HEK293 (cell line): ENCODE data around the gene SH2B2.

Source experiments
- CTCF ChIA-PET: fragments of 350-600 bp; formaldehyde crosslinking; extraction: SDS; loops from one replicate; lab custom pipeline; 2021; ENCODE audit warnings: antibody characterized with exemption; lab: Yijun Ruan, JAX
- POLR2A ChIA-PET: fragments of 300-600 bp; formaldehyde crosslinking; extraction: SDS; loops from one replicate; lab custom pipeline; 2020; ENCODE audit warnings: antibody characterized with exemption, inconsistent platforms; lab: Yijun Ruan, JAX
- H3K27ac ChIP-seq: fragments of 200-500 bp; sonication (Bioruptor generic); 2 replicates; pipeline ENCODE4 v1.5.1; 2014; ENCODE audit warnings: low read depth, low read length, control low read depth, inconsistent platforms; ENCODE audit errors: extremely low read depth
- H3K36me3 ChIP-seq, 2 experiments: fragments of 200-500 bp in 1 of 2; sonication (Bioruptor generic) in 1 of 2; 1 replicate in 1 of 2; 2 replicates in 1 of 2; pipeline ENCODE4 v1.5.1; 2014 to 2017; ENCODE audit warnings: inconsistent platforms in 2 of 2, low read length in 2 of 2; ENCODE audit not compliant: control insufficient read depth in 2 of 2, insufficient read depth in 1 of 2
- H3K4me1 ChIP-seq: fragments of 200-500 bp; sonication (Bioruptor generic); 2 replicates; pipeline ENCODE4 v1.5.1; 2014; ENCODE audit warnings: mild to moderate bottlenecking, low read length, inconsistent platforms; ENCODE audit not compliant: control insufficient read depth, insufficient read depth
- H3K4me3 ChIP-seq: 2 replicates; pipeline ENCODE4 v1.5.1; 2011; ENCODE audit warnings: low read depth, mild to moderate bottlenecking, control low read depth, low read length, moderate library complexity
- H3K9me3 ChIP-seq: fragments of 200-500 bp; sonication (Bioruptor generic); 2 replicates; pipeline ENCODE4 v1.5.1; 2014; ENCODE audit warnings: low read depth, low read length, inconsistent platforms; ENCODE audit not compliant: control insufficient read depth, insufficient read depth
- CTCF ChIP-seq: fragments of 450-650 bp; formaldehyde crosslinking; IDR thresholded peaks from 2 replicates; pipeline ENCODE4 v1.5.1; 2016; ENCODE audit warnings: missing biosample characterization, missing genetic modification characterization
- HIC1 ChIP-seq: fragments of 450-650 bp; formaldehyde crosslinking; IDR thresholded peaks from 2 replicates; pipeline ENCODE4 v1.5.1; 2016; ENCODE audit warnings: missing biosample characterization, missing genetic modification characterization
- KLF1 ChIP-seq: fragments of 450-650 bp; formaldehyde crosslinking; IDR thresholded peaks from 2 replicates; pipeline ENCODE4 v1.5.1; 2016; ENCODE audit warnings: missing biosample characterization, missing genetic modification characterization
- KLF17 ChIP-seq: fragments of 450-650 bp; formaldehyde crosslinking; IDR thresholded peaks from 2 replicates; pipeline ENCODE4 v1.5.1; 2016; ENCODE audit warnings: missing biosample characterization, missing genetic modification characterization
- PRDM10 ChIP-seq: fragments of 450-650 bp; formaldehyde crosslinking; IDR thresholded peaks from 2 replicates; pipeline ENCODE4 v1.5.1; 2016; ENCODE audit warnings: missing biosample characterization, missing genetic modification characterization
- SP7 ChIP-seq: fragments of 450-650 bp; formaldehyde crosslinking; IDR thresholded peaks from 2 replicates; pipeline ENCODE4 v1.5.1; 2016; ENCODE audit warnings: missing biosample characterization, missing genetic modification characterization
- YY2 ChIP-seq: fragments of 450-650 bp; formaldehyde crosslinking; IDR thresholded peaks from 2 replicates; pipeline ENCODE4 v1.5.1; 2016; ENCODE audit warnings: missing biosample characterization, missing genetic modification characterization
- ZBTB17 ChIP-seq: fragments of 450-650 bp; formaldehyde crosslinking; IDR thresholded peaks from 2 replicates; pipeline ENCODE4 v1.5.1; 2016; ENCODE audit warnings: missing biosample characterization, missing genetic modification characterization
- ZEB2 ChIP-seq: fragments of 450-650 bp; formaldehyde crosslinking; IDR thresholded peaks from 2 replicates; pipeline ENCODE4 v1.5.1; 2016; ENCODE audit warnings: missing biosample characterization, missing genetic modification characterization
- ZFHX2 ChIP-seq: fragments of 450-650 bp; formaldehyde crosslinking; conservative IDR thresholded peaks from 2 replicates; pipeline ENCODE4 v1.5.1; 2016; ENCODE audit warnings: missing biosample characterization, missing genetic modification characterization
- ZNF121 ChIP-seq: fragments of 450-650 bp; formaldehyde crosslinking; IDR thresholded peaks from 2 replicates; pipeline ENCODE4 v1.5.1; 2016; ENCODE audit warnings: missing biosample characterization, missing genetic modification characterization
- ZNF140 ChIP-seq: fragments of 450-650 bp; formaldehyde crosslinking; IDR thresholded peaks from 2 replicates; pipeline ENCODE4 v1.5.1; 2016; ENCODE audit warnings: missing biosample characterization, missing genetic modification characterization
- ZNF155 ChIP-seq: fragments of 450-650 bp; formaldehyde crosslinking; IDR thresholded peaks from 2 replicates; pipeline ENCODE4 v1.5.1; 2016; ENCODE audit warnings: missing biosample characterization, missing genetic modification characterization
- ZNF175 ChIP-seq: fragments of 450-650 bp; formaldehyde crosslinking; IDR thresholded peaks from 2 replicates; pipeline ENCODE4 v1.5.1; 2016; ENCODE audit warnings: missing biosample characterization, missing genetic modification characterization
- ZNF2 ChIP-seq: fragments of 450-650 bp; formaldehyde crosslinking; IDR thresholded peaks from 2 replicates; pipeline ENCODE4 v1.5.1; 2016; ENCODE audit warnings: missing biosample characterization, missing genetic modification characterization
- ZNF239 ChIP-seq: fragments of 450-650 bp; formaldehyde crosslinking; IDR thresholded peaks from 2 replicates; pipeline ENCODE4 v1.5.1; 2016; ENCODE audit warnings: missing biosample characterization, missing genetic modification characterization
- ZNF302 ChIP-seq: fragments of 450-650 bp; formaldehyde crosslinking; IDR thresholded peaks from 2 replicates; pipeline ENCODE4 v1.5.1; 2016; ENCODE audit warnings: missing biosample characterization, missing genetic modification characterization, low read depth
- ZNF335 ChIP-seq: fragments of 450-650 bp; formaldehyde crosslinking; conservative IDR thresholded peaks from 2 replicates; pipeline ENCODE4 v1.5.1; 2016; ENCODE audit warnings: missing biosample characterization, missing genetic modification characterization
- ZNF423 ChIP-seq: fragments of 450-650 bp; formaldehyde crosslinking; IDR thresholded peaks from 2 replicates; pipeline ENCODE4 v1.5.1; 2016; ENCODE audit warnings: missing biosample characterization, missing genetic modification characterization
- ZNF501 ChIP-seq: fragments of 450-650 bp; formaldehyde crosslinking; IDR thresholded peaks from 2 replicates; pipeline ENCODE4 v1.5.1; 2016; ENCODE audit warnings: missing biosample characterization, missing genetic modification characterization
- ZNF580 ChIP-seq: fragments of 450-650 bp; formaldehyde crosslinking; IDR thresholded peaks from 2 replicates; pipeline ENCODE4 v1.5.1; 2016; ENCODE audit warnings: missing biosample characterization, missing genetic modification characterization
- ZNF654 ChIP-seq: fragments of 450-650 bp; formaldehyde crosslinking; IDR thresholded peaks from 2 replicates; pipeline ENCODE4 v1.5.1; 2016; ENCODE audit warnings: low read depth, missing biosample characterization, missing genetic modification characterization
- ZSCAN30 ChIP-seq: fragments of 450-650 bp; IDR thresholded peaks from 2 replicates; pipeline ENCODE4 v1.5.1; 2018; ENCODE audit warnings: missing biosample characterization, mild to moderate bottlenecking, missing genetic modification characterization, moderate library complexity
- ZSCAN5A ChIP-seq: fragments of 450-650 bp; formaldehyde crosslinking; IDR thresholded peaks from 2 replicates; pipeline ENCODE4 v1.5.1; 2016; ENCODE audit warnings: missing biosample characterization, missing genetic modification characterization

Gene SH2B2

GRCh38 chr7:102272075-102272916 lies 14.4 kb upstream of the SH2B2 start:
- Histone ChIP-seq H3K9me3 (no peaks in the 10 kb centered on the region), H3K4me1 (no peaks in the 10 kb centered on the region), H3K36me3 (no peaks in the 10 kb centered on the region), H3K4me3 (no peak overlapping the region), H3K27ac (no peak overlapping the region)
- ChIA-PET CTCF (interaction anchor here (0.6 to 5.5 kb wide), 22 partner anchors 10 to 988 kb away, joined by 3 to 39 read pairs (median 4); no protein-coding TSS in a partner anchor), POLR2A (no interaction called here)
- no peak for TF ChIP-seq ZNF140
- TF ChIP-seq ZNF580 = no peak
- TF ChIP-seq KLF1 = no peak
- peak; percentile 87; the same call in 1 of the 2 replicates for TF ChIP-seq ZSCAN30 (tag by site-specific recombination)
- peak; percentile 81 for TF ChIP-seq ZBTB17 (tag by site-specific recombination)
- peak; percentile 83 for TF ChIP-seq ZNF654 (tag by site-specific recombination)
- TF ChIP-seq KLF17 (tag by site-specific recombination) = peak; percentile 60; the same call in 1 of the 2 replicates
- no peak for TF ChIP-seq ZNF239
- TF ChIP-seq PRDM10 (tag by site-specific recombination) = peak; percentile 88
- peak; percentile 49; the same call in 1 of the 2 replicates for TF ChIP-seq SP7 (tag by site-specific recombination)
- TF ChIP-seq ZNF501 (tag by site-specific recombination) = 0 out of 2 replicates have a peak, but pooled peaks have one; percentile 37
- no peak for TF ChIP-seq ZNF335 (tag by site-specific recombination)
- peak; percentile 78 for TF ChIP-seq ZNF2
- peak; percentile 45; the same call in 1 of the 2 replicates for TF ChIP-seq ZEB2
- TF ChIP-seq ZNF155 (tag by site-specific recombination) = no peak
- TF ChIP-seq CTCF (tag by site-specific recombination) = peak; percentile 93
- TF ChIP-seq HIC1 (tag by site-specific recombination) = peak; percentile 63
- TF ChIP-seq ZNF302 (tag by site-specific recombination) = no peak
- TF ChIP-seq ZNF423 (tag by site-specific recombination) = no peak
- peak; percentile 30; the same call in 1 of the 2 replicates for TF ChIP-seq ZFHX2 (tag by site-specific recombination)
- TF ChIP-seq ZNF121 (tag by site-specific recombination) = no peak
- TF ChIP-seq YY2 (tag by site-specific recombination) = no peak
- TF ChIP-seq ZSCAN5A = no peak
- TF ChIP-seq ZNF175 = no peak
